CD4-positive, alpha-beta memory T cell (primary cell): ENCODE results near the gene CACNG5. TPM values are rescaled to one million over a fixed set of nuclear protein-coding genes. Genes with fewer than 3 reads are reported as not detected.

ENCODE experiments used
- CTCF ChIA-PET: fragments of 350-600 bp; sonication (Branson Sonifier 250); formaldehyde crosslinking; loops from one replicate; lab custom pipeline; 2021; ENCODE audit warnings: inconsistent platforms; ENCODE audit not compliant: partially characterized antibody; lab: Charles Lee
- POLR2A ChIA-PET: fragments of 350-600 bp; sonication (Branson Sonifier 250); formaldehyde crosslinking; loops from one replicate; lab custom pipeline; 2021; ENCODE audit not compliant: partially characterized antibody; lab: Charles Lee
- DNase-seq, 5 donors: peaks; one replicate each; pipeline versions ENCODE4 v3.0.0 to v3.0.0-alpha.2; 2020 to 2022; ENCODE audit warnings: mixed read lengths in 1 of 5
- H3K27ac ChIP-seq: one replicate; pipeline ENCODE4 v1.7.0; 2013; ENCODE audit warnings: low read depth, low read length
- H3K27me3 ChIP-seq: 2 replicates; pipeline ENCODE4 v1.7.0; 2013; ENCODE audit warnings: mild to moderate bottlenecking, low read length, moderate library complexity; ENCODE audit not compliant: insufficient read depth
- H3K36me3 ChIP-seq: 2 replicates; pipeline ENCODE4 v1.7.0; 2013; ENCODE audit warnings: mild to moderate bottlenecking, low read length, moderate library complexity; ENCODE audit not compliant: insufficient read depth
- H3K4me1 ChIP-seq: 2 replicates; pipeline ENCODE4 v1.7.0; 2013; ENCODE audit warnings: mild to moderate bottlenecking, low read length, moderate library complexity; ENCODE audit not compliant: insufficient read depth
- H3K4me3 ChIP-seq, 2 donors: one replicate each; pipeline ENCODE4 v1.7.0; 2013; ENCODE audit warnings: low read length in 2 of 2, mild to moderate bottlenecking in 1 of 2
- H3K9me3 ChIP-seq, 2 donors: one replicate each; pipeline ENCODE4 v1.7.0; 2013; ENCODE audit warnings: low read length in 2 of 2, control low read depth in 1 of 2; ENCODE audit not compliant: control insufficient read depth in 1 of 2
- H3K27ac Mint-ChIP-seq, 7 donors: one replicate each; pipeline ENCODE4 v1.8.0; 2020 to 2021; ENCODE audit warnings: mixed read lengths in 7 of 7, mild to moderate bottlenecking in 6 of 7, inconsistent platforms in 3 of 7, moderate library complexity in 3 of 7
- H3K27me3 Mint-ChIP-seq, 2 donors: one replicate each; pipeline ENCODE4 v1.8.0; 2020 to 2021; ENCODE audit warnings: mixed read lengths in 2 of 2
- H3K36me3 Mint-ChIP-seq, 2 donors: one replicate each; pipeline ENCODE4 v1.8.0; 2020 to 2021; ENCODE audit warnings: mixed read lengths in 2 of 2, inconsistent platforms in 1 of 2, mild to moderate bottlenecking in 1 of 2
- H3K4me1 Mint-ChIP-seq, 4 donors: one replicate each; pipeline ENCODE4 v1.8.0; 2020 to 2021; ENCODE audit warnings: mixed read lengths in 4 of 4, mild to moderate bottlenecking in 1 of 4
- H3K4me3 Mint-ChIP-seq, 8 donors: one replicate each; pipeline ENCODE4 v1.8.0; 2020 to 2021; ENCODE audit warnings: mixed read lengths in 8 of 8, mild to moderate bottlenecking in 7 of 8, moderate library complexity in 6 of 8, inconsistent platforms in 3 of 8
- H3K9me3 Mint-ChIP-seq, 8 donors: one replicate each; pipeline ENCODE4 v1.8.0; 2020 to 2021; ENCODE audit warnings: mixed read lengths in 8 of 8, mild to moderate bottlenecking in 5 of 8, inconsistent platforms in 3 of 8, moderate library complexity in 1 of 8
- intact Hi-C: fragments of 100-400 bp; cut with micrococcal nuclease; formaldehyde crosslinking; loops from one replicate; pipeline ENCODE4 v1.15.1; 2023
- polyA plus RNA-seq, 2 donors: library from polyadenylated mRNA; unstranded; fragments of 300-500 nt; fragmentation: Illumina TruSeq; gene quantifications; one replicate each; pipeline ENCODE4 v1.2.3, GENCODE V29; 2021
- total RNA-seq, 2 experiments: library from RNA; stranded (reverse); gene quantifications; one replicate each; pipeline ENCODE4 v1.2.3, GENCODE V29; 2021

Gene CACNG5
- total and polyA plus RNA-seq, 4 experiments from 2014 or later, result not detected

- POLR2A ChIA-PET, result no interaction called here
- H3K4me1 Mint-ChIP-seq, result no peaks in the 10 kb centered on the region
Measured at GRCh38 chr17:66848496-66848895, 13.6 kb downstream of the CACNG5 start.

GRCh38 chr17:66849032-66849655 lies 14.2 kb downstream of the CACNG5 start:
- POLR2A ChIA-PET, result no interaction called here
- H3K36me3 Mint-ChIP-seq, result no peaks in the 10 kb centered on the region
- H3K9me3 Mint-ChIP-seq, result peaks cover 0 to 13% (median 6%) of the 10 kb centered on the region in 8 donors
- H3K4me1 ChIP-seq, result no peaks in the 10 kb centered on the region
- no peak for DNase-seq
- H3K4me3 Mint-ChIP-seq, result no peak overlapping the region
- H3K27me3 Mint-ChIP-seq, result peaks cover 7% of the 10 kb centered on the region in 2 donors
- no peak overlapping the region for H3K4me3 ChIP-seq
- H3K27me3 ChIP-seq, result no peaks in the 10 kb centered on the region
- H3K36me3 ChIP-seq, result no peaks in the 10 kb centered on the region
- intact Hi-C loops, result no loop called here
- H3K9me3 ChIP-seq, result no peaks in the 10 kb centered on the region
- CTCF ChIA-PET, result no interaction called here
- H3K27ac ChIP-seq, result no peak overlapping the region
- no peaks in the 10 kb centered on the region for H3K4me1 Mint-ChIP-seq
- no peak overlapping the region for H3K27ac Mint-ChIP-seq

More at GRCh38 chr17:66848496-66848895, 13.6 kb downstream of the CACNG5 start:
- CTCF ChIA-PET, result no interaction called here
- H3K4me1 ChIP-seq, result no peaks in the 10 kb centered on the region
- H3K9me3 Mint-ChIP-seq, result peaks cover 0 to 13% (median 6%) of the 10 kb centered on the region in 8 donors
- DNase-seq, result no peak
- no peaks in the 10 kb centered on the region for H3K9me3 ChIP-seq
- H3K27ac ChIP-seq, result no peak overlapping the region
- no peak overlapping the region for H3K4me3 ChIP-seq
- H3K27ac Mint-ChIP-seq, result no peak overlapping the region
- H3K4me3 Mint-ChIP-seq, result no peak overlapping the region
- intact Hi-C loops, result no loop called here
- H3K36me3 ChIP-seq, result no peaks in the 10 kb centered on the region
- no peaks in the 10 kb centered on the region for H3K36me3 Mint-ChIP-seq
- no peaks in the 10 kb centered on the region for H3K27me3 ChIP-seq
- H3K27me3 Mint-ChIP-seq, result peaks cover 7% of the 10 kb centered on the region in 2 donors

GRCh38 chr17:66849851-66850580 lies 15.1 kb downstream of the CACNG5 start:
- Histone ChIP-seq H3K36me3 (no peaks in the 10 kb centered on the region), H3K27ac (no peak overlapping the region), H3K27me3 (no peaks in the 10 kb centered on the region), H3K4me3 (no peak overlapping the region), H3K9me3 (no peaks in the 10 kb centered on the region), H3K4me1 (no peaks in the 10 kb centered on the region)
- ChIA-PET CTCF (no interaction called here), POLR2A (no interaction called here)
- peaks cover 0 to 13% (median 8%) of the 10 kb centered on the region in 8 donors for H3K9me3 Mint-ChIP-seq
- no peak overlapping the region for H3K27ac Mint-ChIP-seq
- no peaks in the 10 kb centered on the region for H3K4me1 Mint-ChIP-seq
- no peak for DNase-seq
- H3K27me3 Mint-ChIP-seq, result peaks cover 3 to 5% of the 10 kb centered on the region in 2 donors
- intact Hi-C loops, result no loop called here
- H3K4me3 Mint-ChIP-seq, result no peak overlapping the region
- H3K36me3 Mint-ChIP-seq, result no peaks in the 10 kb centered on the region

- ChIA-PET POLR2A (no interaction called here), CTCF (no interaction called here)
- Mint-ChIP-seq H3K36me3 (no peaks in the 10 kb centered on the region), H3K9me3 (peaks cover 0 to 15% (median 8%) of the 10 kb centered on the region in 8 donors), H3K27ac (no peak overlapping the region), H3K4me3 (no peak overlapping the region), H3K27me3 (peaks cover 1 to 2% of the 10 kb centered on the region in 2 donors), H3K4me1 (no peaks in the 10 kb centered on the region)
- intact Hi-C loops, result no loop called here
- Histone ChIP-seq H3K4me1 (no peaks in the 10 kb centered on the region), H3K36me3 (no peaks in the 10 kb centered on the region), H3K9me3 (no peaks in the 10 kb centered on the region), H3K27me3 (no peaks in the 10 kb centered on the region), H3K4me3 (no peak overlapping the region), H3K27ac (no peak overlapping the region)
- no peak for DNase-seq
Measured at GRCh38 chr17:66850692-66851091, 15.8 kb downstream of the CACNG5 start.

- no peak overlapping the region for H3K27ac Mint-ChIP-seq
- Histone ChIP-seq H3K27me3 (no peaks in the 10 kb centered on the region), H3K9me3 (no peaks in the 10 kb centered on the region), H3K36me3 (no peaks in the 10 kb centered on the region), H3K27ac (no peak overlapping the region), H3K4me1 (no peaks in the 10 kb centered on the region), H3K4me3 (no peak overlapping the region)
- H3K27me3 Mint-ChIP-seq, result peaks cover under 1 to 1% of the 10 kb centered on the region in 2 donors
- POLR2A ChIA-PET, result no interaction called here
- H3K9me3 Mint-ChIP-seq, result peaks cover 0 to 6% (median under 1%) of the 10 kb centered on the region in 8 donors
- no peak overlapping the region for H3K4me3 Mint-ChIP-seq
- CTCF ChIA-PET, result interaction anchor here (1.2 kb wide), 1 partner anchor 11 kb away, joined by 3 read pairs; no protein-coding TSS in a partner anchor
- peaks cover 0 to under 1% (median 0%) of the 10 kb centered on the region in 4 donors for H3K4me1 Mint-ChIP-seq
- no peaks in the 10 kb centered on the region for H3K36me3 Mint-ChIP-seq
- intact Hi-C loops, result no loop called here
- no peak for DNase-seq
Measured at GRCh38 chr17:66855204-66855603, 20.3 kb downstream of the CACNG5 start.

- no peak overlapping the region for H3K4me3 Mint-ChIP-seq
- ChIA-PET CTCF (no interaction called here), POLR2A (no interaction called here)
- no peaks in the 10 kb centered on the region for H3K9me3 ChIP-seq
- H3K36me3 Mint-ChIP-seq, result no peaks in the 10 kb centered on the region
- no peak overlapping the region for H3K4me3 ChIP-seq
- H3K27ac ChIP-seq, result no peak overlapping the region
- intact Hi-C loops, result no loop called here
- no peaks in the 10 kb centered on the region for H3K36me3 ChIP-seq
- DNase-seq, result no peak
- peaks cover 0 to 10% (median 2%) of the 10 kb centered on the region in 8 donors for H3K9me3 Mint-ChIP-seq
- no peak overlapping the region for H3K27ac Mint-ChIP-seq
- no peaks in the 10 kb centered on the region for H3K27me3 ChIP-seq
- peaks cover 0 to 1% (median 0%) of the 10 kb centered on the region in 4 donors for H3K4me1 Mint-ChIP-seq
- H3K27me3 Mint-ChIP-seq, result peaks cover 4 to 6% of the 10 kb centered on the region in 2 donors
- H3K4me1 ChIP-seq, result no peaks in the 10 kb centered on the region
Measured at GRCh38 chr17:66858226-66859083, 23.5 kb downstream of the CACNG5 start.

- Histone ChIP-seq H3K36me3 (no peaks in the 10 kb centered on the region), H3K27ac (no peak overlapping the region), H3K27me3 (no peaks in the 10 kb centered on the region), H3K9me3 (no peaks in the 10 kb centered on the region), H3K4me3 (no peak overlapping the region), H3K4me1 (no peaks in the 10 kb centered on the region)
- peaks cover 8 to 11% of the 10 kb centered on the region in 2 donors for H3K27me3 Mint-ChIP-seq
- POLR2A ChIA-PET, result no interaction called here
- intact Hi-C loops, result no loop called here
- CTCF ChIA-PET, result no interaction called here
- no peak for DNase-seq
- no peaks in the 10 kb centered on the region for H3K36me3 Mint-ChIP-seq
- H3K9me3 Mint-ChIP-seq, result peaks cover 2 to 17% (median 8%) of the 10 kb centered on the region in 8 donors
- H3K27ac Mint-ChIP-seq, result no peak overlapping the region
- peaks cover 0 to 1% (median 0%) of the 10 kb centered on the region in 4 donors for H3K4me1 Mint-ChIP-seq
- H3K4me3 Mint-ChIP-seq, result no peak overlapping the region
Measured at GRCh38 chr17:66859353-66859752, 24.4 kb downstream of the CACNG5 start.
